ENCODE results near the gene PTGER2. TPM values are rescaled to one million over a fixed set of nuclear protein-coding genes. Genes with fewer than 3 reads are reported as not detected.

Gene PTGER2
- total RNA-seq, 2 experiments from 2014 or later = 20.8 to 23.3 TPM

DNA sequence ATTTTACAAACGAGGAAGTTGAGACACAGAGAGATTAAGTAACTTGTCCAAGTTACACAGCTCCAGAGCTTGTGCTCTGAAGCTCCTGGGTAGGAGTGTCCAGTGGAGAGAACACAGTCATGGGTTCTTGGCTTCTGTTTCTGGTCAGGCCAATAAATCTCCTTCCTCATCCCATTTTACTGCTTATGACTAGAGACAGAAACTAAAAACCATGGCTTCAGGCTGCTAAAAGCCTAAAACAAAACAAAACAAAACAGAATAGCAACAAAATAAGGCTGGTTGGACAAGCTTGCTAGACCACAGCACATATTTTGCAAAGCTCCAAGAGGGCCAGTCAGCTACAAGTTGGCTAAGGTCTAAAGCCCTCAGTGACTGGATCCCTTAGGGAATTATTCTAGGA lies 49.8 kb downstream of the PTGER2 start:
- no peak for DNase-seq
- no peak overlapping the region for H3K4me3 Mint-ChIP-seq
- no peaks in the 10 kb centered on the region for H3K36me3 Mint-ChIP-seq
- peaks cover 14% of the 10 kb centered on the region for H3K4me1 Mint-ChIP-seq
- no peak overlapping the region for H3K27ac Mint-ChIP-seq
- H3K9me3 Mint-ChIP-seq = no peaks in the 10 kb centered on the region
- no peaks in the 10 kb centered on the region for H3K27me3 Mint-ChIP-seq

DNA sequence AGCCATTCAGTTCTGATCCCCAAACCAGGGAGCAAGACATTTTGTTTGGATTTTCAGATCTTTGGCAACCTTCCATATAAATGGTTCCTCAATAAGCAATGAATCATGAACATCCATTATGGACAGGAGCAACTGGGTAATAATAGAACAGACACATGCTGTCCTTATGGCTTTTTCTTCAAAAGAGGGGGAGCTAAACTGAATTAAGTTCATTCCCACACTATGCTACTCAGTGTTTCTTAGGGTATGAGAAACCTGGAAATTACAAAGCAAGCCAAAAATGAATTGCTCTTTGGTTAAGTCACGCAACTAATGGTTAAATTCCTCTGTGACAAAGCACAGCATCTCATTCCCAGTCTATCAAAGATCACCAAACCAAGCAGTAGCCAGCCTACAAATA lies 51.0 kb downstream of the PTGER2 start:
- H3K27me3 Mint-ChIP-seq = no peaks in the 10 kb centered on the region

DNA sequence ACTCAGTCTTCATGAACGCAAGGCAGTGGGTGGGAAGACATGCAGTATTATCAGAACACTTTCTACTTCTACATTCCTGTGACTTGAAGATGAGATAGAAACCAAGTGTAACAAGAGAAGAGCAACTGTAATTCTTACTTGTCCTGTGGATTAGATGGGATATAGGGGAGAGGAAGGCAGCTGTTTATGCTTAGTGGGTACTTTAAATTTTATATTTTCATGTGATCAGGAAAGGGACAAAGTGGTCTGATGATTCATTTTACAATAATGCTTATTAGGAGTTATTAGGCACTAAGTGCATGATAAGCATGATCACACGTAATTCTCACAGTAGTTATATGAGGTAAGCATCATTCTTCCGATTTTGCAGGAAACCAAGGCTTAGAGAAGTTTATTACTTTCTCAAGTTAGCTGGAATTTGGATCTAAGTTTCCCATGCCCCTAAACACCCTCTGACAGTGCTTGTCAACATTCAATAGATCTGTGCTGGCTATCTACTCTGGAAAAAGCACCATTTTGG lies 52.7 kb downstream of the PTGER2 start:
- Mint-ChIP-seq H3K4me1 (no peaks in the 10 kb centered on the region), H3K9me3 (no peaks in the 10 kb centered on the region), H3K4me3 (no peak overlapping the region), H3K27ac (no peak overlapping the region), H3K36me3 (no peaks in the 10 kb centered on the region), H3K27me3 (no peaks in the 10 kb centered on the region)
- DNase-seq = no peak

More for the DNA sequence above, 51.0 kb downstream of the PTGER2 start:
- H3K27ac Mint-ChIP-seq = no peak overlapping the region
- no peaks in the 10 kb centered on the region for H3K9me3 Mint-ChIP-seq
- no peak for DNase-seq
- H3K36me3 Mint-ChIP-seq = no peaks in the 10 kb centered on the region
- peaks cover 6% of the 10 kb centered on the region for H3K4me1 Mint-ChIP-seq
- no peak overlapping the region for H3K4me3 Mint-ChIP-seq

DNA sequence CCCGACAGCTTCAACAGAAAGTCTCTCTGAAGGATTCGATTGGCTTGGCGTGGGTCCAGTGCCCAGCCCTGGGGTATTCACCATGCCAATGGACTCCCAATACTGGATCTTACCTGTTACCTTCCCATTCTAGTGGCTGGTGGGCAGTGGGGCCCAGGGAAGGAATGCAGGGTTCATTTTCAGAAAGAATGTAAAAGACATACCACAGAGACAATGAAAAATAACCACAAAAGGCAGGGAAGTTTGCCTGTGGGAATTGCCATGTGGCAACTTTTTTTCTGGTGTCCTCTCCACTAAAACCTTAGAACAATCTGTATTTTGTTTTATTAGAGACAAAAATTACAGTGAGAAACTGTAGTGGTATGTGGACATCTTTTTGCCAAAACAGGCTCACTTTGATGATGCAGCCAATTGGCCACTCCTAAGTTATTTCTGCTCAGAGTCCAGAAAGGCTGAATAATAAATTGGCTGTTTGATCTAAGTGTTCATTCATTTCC lies 55.2 kb downstream of the PTGER2 start:
- Mint-ChIP-seq H3K4me3 (no peak overlapping the region), H3K4me1 (no peaks in the 10 kb centered on the region), H3K36me3 (no peaks in the 10 kb centered on the region), H3K9me3 (peaks cover 9% of the 10 kb centered on the region), H3K27ac (no peak overlapping the region), H3K27me3 (no peaks in the 10 kb centered on the region)
- no peak for DNase-seq

DNA sequence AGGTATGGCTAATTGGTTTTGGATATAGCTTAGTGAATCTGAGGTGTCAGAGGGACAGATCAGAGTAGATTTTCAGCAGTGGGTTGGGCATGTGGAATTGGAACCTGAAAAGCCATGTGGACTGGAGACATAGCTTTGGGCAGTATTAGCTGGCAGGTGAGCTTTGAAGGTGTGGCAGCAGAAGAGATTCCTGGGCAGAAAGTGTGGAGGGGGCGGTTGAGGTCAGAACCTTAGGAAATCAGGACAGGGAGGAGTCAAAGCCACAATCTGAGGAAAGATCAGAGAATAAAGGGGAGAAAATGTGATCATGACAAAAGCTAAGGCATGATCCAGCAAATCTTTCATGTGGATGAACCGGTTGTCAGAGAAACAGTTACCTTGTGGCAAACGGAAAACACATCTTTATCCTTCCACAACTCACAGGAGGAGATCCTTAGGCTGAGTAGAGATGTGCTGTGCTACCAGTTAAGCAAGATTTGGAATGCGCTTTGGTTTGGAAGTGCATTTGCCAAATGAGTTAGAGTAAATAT lies 56.4 kb downstream of the PTGER2 start:
- H3K4me3 Mint-ChIP-seq = no peak overlapping the region
- no peaks in the 10 kb centered on the region for H3K36me3 Mint-ChIP-seq
- H3K27me3 Mint-ChIP-seq = no peaks in the 10 kb centered on the region
- no peak overlapping the region for H3K27ac Mint-ChIP-seq
- no peak for DNase-seq
- H3K4me1 Mint-ChIP-seq = no peaks in the 10 kb centered on the region
- H3K9me3 Mint-ChIP-seq = peaks cover 12% of the 10 kb centered on the region

DNA sequence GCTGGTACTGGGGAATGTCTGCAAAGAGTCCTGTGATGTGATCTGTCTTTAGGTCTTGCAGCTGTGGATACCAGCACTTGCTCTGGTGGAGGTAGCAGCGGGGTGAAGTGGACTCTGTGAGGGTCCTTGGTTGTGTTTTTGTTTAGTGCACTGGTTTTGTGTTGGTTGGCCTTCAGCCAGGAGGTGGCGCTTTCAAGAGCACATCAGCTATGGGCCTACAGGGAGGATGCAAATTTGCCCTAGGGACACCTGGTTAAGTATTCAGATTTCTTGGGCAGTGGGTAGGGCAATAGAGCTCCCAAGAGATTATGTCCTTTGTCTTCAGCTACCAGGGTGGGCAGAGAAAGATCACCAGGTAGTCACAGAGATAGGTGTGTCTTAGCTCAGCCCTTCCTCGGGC lies 63.8 kb downstream of the PTGER2 start:
- Mint-ChIP-seq H3K27me3 (no peaks in the 10 kb centered on the region), H3K4me3 (no peak overlapping the region), H3K9me3 (peaks cover 19% of the 10 kb centered on the region), H3K36me3 (no peaks in the 10 kb centered on the region), H3K4me1 (peaks cover 13% of the 10 kb centered on the region), H3K27ac (no peak overlapping the region)
- DNase-seq = no peak

Other genes starting within 250 kb of the PTGER2 start
- gene NID2, start 245.3 kb upstream of the PTGER2 start, total RNA-seq = not detected
- gene PTGDR, start 46.6 kb upstream of the PTGER2 start, total RNA-seq = not detected
- 1 to 10 TPM; 6.6 to 8.1 TPM for gene TXNDC16, start 238.2 kb downstream of the PTGER2 start, total RNA-seq
- under 1 TPM; 0.27 to 0.32 TPM for gene GPR137C, start 238.5 kb downstream of the PTGER2 start, total RNA-seq